HUES48 (cell line): ENCODE results near the gene RPAP2.

Experiments used
- H3K27ac ChIP-seq: one replicate; pipeline ENCODE4 v1.7.0; 2013; ENCODE audit warnings: low read depth, low read length, inconsistent platforms
- H3K27me3 ChIP-seq: 2 replicates; pipeline ENCODE4 v1.6.1; 2013; ENCODE audit warnings: mild to moderate bottlenecking, low read length; ENCODE audit not compliant: control insufficient read depth, insufficient read depth
- H3K36me3 ChIP-seq: 2 replicates; pipeline ENCODE4 v1.6.1; 2013; ENCODE audit warnings: low read length; ENCODE audit not compliant: control insufficient read depth, insufficient read depth
- H3K4me1 ChIP-seq: 2 replicates; pipeline ENCODE4 v1.6.1; 2013; ENCODE audit warnings: mild to moderate bottlenecking, low read length; ENCODE audit not compliant: control insufficient read depth, insufficient read depth
- H3K4me3 ChIP-seq: 2 replicates; pipeline ENCODE4 v1.5.1; 2013; ENCODE audit warnings: mild to moderate bottlenecking, low read depth, low read length
- H3K9ac ChIP-seq: 2 replicates; pipeline ENCODE4 v1.6.1; 2013; ENCODE audit warnings: mild to moderate bottlenecking, low read depth, low read length, moderate library complexity
- H3K9me3 ChIP-seq: 2 replicates; pipeline ENCODE4 v1.6.1; 2013; ENCODE audit warnings: low read length; ENCODE audit not compliant: control insufficient read depth, insufficient read depth

Gene RPAP2

DNA sequence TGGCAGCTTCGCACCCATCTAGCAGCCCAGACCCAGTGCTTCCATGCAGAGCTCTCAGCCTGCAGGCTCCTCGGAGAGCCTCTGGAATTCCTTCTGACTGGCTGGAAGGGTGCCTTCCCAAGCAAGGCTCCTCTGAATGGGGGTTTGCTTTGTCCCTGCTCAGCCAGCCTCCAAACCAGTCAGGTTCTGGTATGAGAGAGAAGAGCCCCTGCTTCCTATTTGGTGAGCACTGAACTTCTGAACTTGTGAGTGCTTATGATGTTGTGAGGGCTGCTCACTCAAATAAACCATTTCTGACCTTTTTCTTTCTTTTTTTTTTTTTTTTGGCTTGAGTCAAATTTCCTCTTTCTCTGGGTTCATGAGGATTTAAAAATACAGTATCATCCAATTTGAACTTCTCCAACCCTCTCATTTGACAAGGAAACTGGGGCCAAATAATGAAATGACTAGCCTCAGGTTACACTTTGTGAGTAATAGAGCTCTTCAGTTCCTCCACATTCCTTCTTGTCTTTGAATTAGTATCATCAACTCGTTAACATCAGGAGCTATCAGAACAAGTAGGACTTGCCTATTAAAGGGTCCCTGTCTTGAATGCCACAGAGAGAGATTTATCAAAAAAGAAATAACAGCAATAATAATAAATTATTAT, 148.3 kb downstream of the RPAP2 start:
- no peaks in the 10 kb centered on the region for H3K9me3 ChIP-seq
- H3K27ac ChIP-seq = no peak overlapping the region
- H3K36me3 ChIP-seq = no peaks in the 10 kb centered on the region
- no peak overlapping the region for H3K9ac ChIP-seq
- H3K4me3 ChIP-seq = no peak overlapping the region
- no peaks in the 10 kb centered on the region for H3K27me3 ChIP-seq
- no peaks in the 10 kb centered on the region; the same call in 1 of the 2 replicates for H3K4me1 ChIP-seq

DNA sequence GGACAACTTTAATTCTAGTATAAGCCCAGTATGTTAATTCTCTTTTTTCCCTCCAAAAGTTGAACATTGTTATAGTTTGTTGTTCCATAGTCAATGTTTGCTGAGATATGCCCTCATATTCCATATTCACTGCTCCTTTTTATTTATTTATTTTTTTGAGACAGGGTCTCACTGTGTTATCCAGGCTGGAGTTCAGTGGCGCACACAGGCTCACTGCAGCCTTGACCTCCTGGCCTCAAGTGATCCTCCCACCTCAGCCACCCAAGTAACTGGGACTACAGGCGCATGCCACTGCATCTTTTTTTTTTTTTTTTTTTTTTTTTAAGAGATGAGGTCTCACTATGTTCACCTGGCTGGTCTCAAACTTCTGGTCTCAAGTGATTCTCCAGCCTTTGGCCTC, 149.1 kb downstream of the RPAP2 start:
- Histone ChIP-seq H3K27me3 (no peaks in the 10 kb centered on the region), H3K4me1 (no peaks in the 10 kb centered on the region; the same call in 1 of the 2 replicates), H3K9me3 (no peaks in the 10 kb centered on the region), H3K4me3 (no peak overlapping the region), H3K9ac (no peak overlapping the region), H3K27ac (no peak overlapping the region), H3K36me3 (no peaks in the 10 kb centered on the region)
